Nephron (organoid): Measurements from ENCODE around the gene LTBR.

Experiments
- H3K27ac Mint-ChIP-seq, 3 experiments: 2 replicates each; pipeline ENCODE4 v1.8.0; 2020; ENCODE audit warnings: mixed read lengths in 3 of 3, mild to moderate bottlenecking in 2 of 3, moderate library complexity in 1 of 3
- H3K27me3 Mint-ChIP-seq: 2 replicates; pipeline ENCODE4 v1.8.0; 2021; ENCODE audit warnings: low read depth, mild to moderate bottlenecking, moderate library complexity, mixed read lengths
- H3K36me3 Mint-ChIP-seq: 2 replicates; pipeline ENCODE4 v1.8.0; 2020; ENCODE audit warnings: low read depth, mixed read lengths
- H3K4me1 Mint-ChIP-seq: 2 replicates; pipeline ENCODE4 v1.8.0; 2020; ENCODE audit warnings: mixed read lengths
- H3K4me3 Mint-ChIP-seq, 3 experiments: 2 replicates each; pipeline ENCODE4 v1.8.0; 2020; ENCODE audit warnings: mild to moderate bottlenecking in 3 of 3, mixed read lengths in 3 of 3, moderate library complexity in 2 of 3
- H3K9me3 Mint-ChIP-seq: 2 replicates; pipeline ENCODE4 v1.8.0; 2020; ENCODE audit warnings: mixed read lengths
- CTCF ChIP-seq, 3 experiments: fragments of 200-600 bp; sonication (generic); IDR thresholded peaks; one replicate each; pipeline ENCODE4 v1.5.0; 2021; ENCODE audit warnings: antibody characterized with exemption in 3 of 3; ENCODE audit not compliant: unreplicated experiment in 3 of 3

Gene LTBR

GRCh38 chr12:6383572-6384498, at the start of gene LTBR:
Gene LTBR, plus strand, starts transcription at chr12:6384162. Its CDS starts 197 bp downstream, at chr12:6384359.
- TF ChIP-seq CTCF (IDR thresholded peaks at IDR 0.05; ENCODE audit: unreplicated experiment in 3 of 3) = no peak
- Mint-ChIP-seq H3K36me3 (peaks cover 8% of the 10 kb centered on the region), H3K9me3 (no peaks in the 10 kb centered on the region), H3K27ac (peak within 1 kb of the TSS; percentile 60 to 83 (median 72)), H3K4me1 (peaks cover 25% of the 10 kb centered on the region), H3K27me3 (no peaks in the 10 kb centered on the region), H3K4me3 (peak within 1 kb of the TSS; percentile 27 to 66 (median 64))

DNA sequence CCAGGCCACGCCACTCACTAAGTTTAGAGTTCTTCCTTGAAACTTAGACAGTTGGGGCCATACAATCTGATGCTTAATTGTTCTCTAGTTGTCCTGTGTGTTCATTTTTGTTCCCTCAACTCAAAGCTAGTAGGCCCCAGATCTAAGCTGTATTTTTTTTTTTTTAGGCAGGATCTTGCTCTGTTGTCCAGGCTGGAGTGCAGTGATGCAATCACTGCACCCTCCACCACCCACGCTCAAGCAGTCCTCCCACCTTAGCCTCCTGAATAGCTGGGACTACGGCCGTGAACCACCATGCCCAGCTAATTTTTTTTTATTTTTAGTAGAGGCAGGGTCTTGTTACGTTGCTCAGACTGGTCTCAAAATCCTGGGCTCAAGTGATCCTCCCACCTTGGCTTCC, 49.6 kb upstream of the LTBR start:
- H3K4me1 Mint-ChIP-seq = peaks cover 47% of the 10 kb centered on the region
- no peaks in the 10 kb centered on the region for H3K9me3 Mint-ChIP-seq
- H3K4me3 Mint-ChIP-seq = no peak overlapping the region
- no peaks in the 10 kb centered on the region for H3K27me3 Mint-ChIP-seq
- no peak for TF ChIP-seq CTCF (IDR thresholded peaks at IDR 0.05; ENCODE audit: unreplicated experiment in 3 of 3)
- peaks cover 47% of the 10 kb centered on the region for H3K36me3 Mint-ChIP-seq
- H3K27ac Mint-ChIP-seq = no peak overlapping the region

DNA sequence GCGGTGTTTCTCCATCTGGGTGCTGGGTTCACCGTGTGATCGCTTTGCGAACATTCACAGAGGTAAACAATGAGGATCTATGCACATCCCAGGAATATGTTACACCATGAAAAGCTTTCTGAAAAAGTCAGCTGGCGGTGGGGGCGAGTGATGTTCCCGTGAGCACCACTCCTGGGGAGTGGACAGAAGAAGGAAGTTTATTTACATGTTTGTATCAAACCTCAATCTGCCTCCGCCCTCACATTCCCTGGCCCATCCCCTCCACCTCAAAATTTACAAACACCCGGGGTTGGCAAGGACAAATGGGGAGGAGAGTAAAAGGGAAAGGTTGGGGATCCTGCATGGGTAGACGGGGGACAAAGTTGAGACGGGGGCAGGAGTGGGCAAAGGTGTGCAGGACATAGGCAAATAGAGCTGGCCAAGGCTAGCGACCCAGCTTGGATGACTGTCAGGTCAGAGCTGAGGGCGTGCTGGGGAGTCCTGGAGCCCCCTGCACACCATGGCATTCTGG, 49.0 kb upstream of the LTBR start:
- TF ChIP-seq CTCF (IDR thresholded peaks at IDR 0.05; ENCODE audit: unreplicated experiment in 3 of 3) = no peak
- peaks cover 43% of the 10 kb centered on the region for H3K36me3 Mint-ChIP-seq
- no peak overlapping the region for H3K27ac Mint-ChIP-seq
- no peaks in the 10 kb centered on the region for H3K9me3 Mint-ChIP-seq
- no peaks in the 10 kb centered on the region for H3K27me3 Mint-ChIP-seq
- no peak overlapping the region for H3K4me3 Mint-ChIP-seq
- H3K4me1 Mint-ChIP-seq = peaks cover 47% of the 10 kb centered on the region

DNA sequence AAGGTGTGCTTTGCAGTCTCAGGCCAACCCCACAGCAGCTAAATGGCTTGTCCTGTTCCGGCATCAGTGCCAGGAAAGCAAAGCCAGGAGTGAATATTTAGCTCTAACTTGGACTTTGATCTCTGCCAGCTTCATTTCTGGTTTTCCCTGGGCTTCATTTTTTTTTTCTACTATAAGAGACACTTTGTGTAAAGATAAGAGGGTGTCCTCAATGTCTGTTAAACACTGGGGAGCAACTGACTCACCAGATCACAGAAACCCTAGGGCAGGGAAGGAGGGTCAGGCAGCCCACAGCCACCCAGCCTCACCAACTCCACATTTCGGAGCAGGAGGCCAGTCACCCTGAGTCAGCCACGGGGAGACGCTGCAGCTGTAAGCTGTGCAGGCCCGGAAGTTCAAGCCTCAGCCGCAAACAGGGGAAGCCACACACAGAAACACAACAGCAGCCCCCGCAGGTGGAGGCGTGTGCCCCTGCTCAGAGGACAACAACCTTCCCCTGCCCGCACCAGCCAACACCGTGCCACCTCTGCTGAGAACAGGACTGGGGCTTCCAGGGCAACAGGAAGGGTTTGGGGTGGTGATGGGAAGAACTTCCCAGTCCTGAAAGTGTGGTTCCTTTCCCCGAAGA, 48.4 kb upstream of the LTBR start:
- no peaks in the 10 kb centered on the region for H3K27me3 Mint-ChIP-seq
- H3K4me3 Mint-ChIP-seq = no peak overlapping the region
- TF ChIP-seq CTCF (IDR thresholded peaks at IDR 0.05; ENCODE audit: unreplicated experiment in 3 of 3) = peak; percentile 21 to 47 (median 43)
- H3K36me3 Mint-ChIP-seq = peaks cover 37% of the 10 kb centered on the region
- H3K4me1 Mint-ChIP-seq = peaks cover 47% of the 10 kb centered on the region
- no peaks in the 10 kb centered on the region for H3K9me3 Mint-ChIP-seq
- H3K27ac Mint-ChIP-seq = no peak overlapping the region

- no peaks in the 10 kb centered on the region for H3K27me3 Mint-ChIP-seq
- H3K36me3 Mint-ChIP-seq = peaks cover 30% of the 10 kb centered on the region
- H3K27ac Mint-ChIP-seq = no peak overlapping the region
- no peak for TF ChIP-seq CTCF (IDR thresholded peaks at IDR 0.05; ENCODE audit: unreplicated experiment in 3 of 3)
- H3K4me1 Mint-ChIP-seq = peaks cover 45% of the 10 kb centered on the region
- no peak overlapping the region for H3K4me3 Mint-ChIP-seq
- H3K9me3 Mint-ChIP-seq = no peaks in the 10 kb centered on the region
Measured at GRCh38 chr12:6336079-6336888, 47.7 kb upstream of the LTBR start.
